CD4-positive, alpha-beta T cell treated with Interleukin-15 for 1 hour (primary cell): ENCODE results near the gene FGF14.

Experiments
- DNase-seq: peaks from one replicate; pipeline ENCODE4 v3.0.0-alpha.2; 2020

Gene FGF14

GRCh38 chr13:101752432-101752831 is 649.4 kb downstream of the FGF14 start:
- DNase-seq = no peak

- DNase-seq = no peak
Observed at GRCh38 chr13:101751488-101751887, 650.4 kb downstream of the FGF14 start.

GRCh38 chr13:101749584-101749983 is 652.3 kb downstream of the FGF14 start:
- DNase-seq = no peak

- no peak for DNase-seq
Observed at GRCh38 chr13:101747039-101747438, 654.8 kb downstream of the FGF14 start.

- DNase-seq = no peak
Observed at GRCh38 chr13:101746513-101746912, 655.3 kb downstream of the FGF14 start.

GRCh38 chr13:101739382-101740178 is 662.3 kb downstream of the FGF14 start:
- no peak for DNase-seq

GRCh38 chr13:101738336-101738735 is 663.5 kb downstream of the FGF14 start:
- no peak for DNase-seq

GRCh38 chr13:101736566-101736965 is 665.3 kb downstream of the FGF14 start:
- DNase-seq = no peak

- DNase-seq = no peak
Observed at GRCh38 chr13:101730420-101731000, 671.3 kb downstream of the FGF14 start.

GRCh38 chr13:101728615-101729014 is 673.2 kb downstream of the FGF14 start:
- DNase-seq = no peak

GRCh38 chr13:101728021-101728420 is 673.8 kb downstream of the FGF14 start:
- no peak for DNase-seq

- DNase-seq = no peak
Observed at GRCh38 chr13:101727118-101727517, 674.7 kb downstream of the FGF14 start.

- DNase-seq = no peak
Observed at GRCh38 chr13:101726681-101727080, 675.2 kb downstream of the FGF14 start.

- DNase-seq = no peak
Observed at GRCh38 chr13:101718496-101718895, 683.4 kb downstream of the FGF14 start.

- DNase-seq = no peak
Observed at GRCh38 chr13:101717353-101717752, 684.5 kb downstream of the FGF14 start.

- no peak for DNase-seq
Observed at GRCh38 chr13:101714195-101714594, 687.7 kb downstream of the FGF14 start.

- DNase-seq = no peak
Observed at GRCh38 chr13:101712026-101712348, 689.9 kb downstream of the FGF14 start.

- DNase-seq = no peak
Observed at GRCh38 chr13:101711307-101712025, 690.4 kb downstream of the FGF14 start.

- DNase-seq = no peak
Observed at GRCh38 chr13:101709952-101710351, 691.9 kb downstream of the FGF14 start.

GRCh38 chr13:101708115-101708514 is 693.7 kb downstream of the FGF14 start:
- no peak for DNase-seq

GRCh38 chr13:101707659-101708058 is 694.2 kb downstream of the FGF14 start:
- DNase-seq = no peak

- DNase-seq = peak; percentile 16
Observed at GRCh38 chr13:101706651-101707050, 695.2 kb downstream of the FGF14 start.

GRCh38 chr13:101703838-101704237 is 698.0 kb downstream of the FGF14 start:
- no peak for DNase-seq

- DNase-seq = no peak
Observed at GRCh38 chr13:101703081-101703480, 698.8 kb downstream of the FGF14 start.
